HG02981 (cell line): ENCODE measurements around the gene SPACA4.
"Not testable (repeated sequence)": the region's sequence is repeated elsewhere in the genome, so short reads cannot be mapped to it uniquely, and the experiment has no call there.

Experiments used
- ATAC-seq: cut with Tn5 transposase; IDR thresholded peaks from one replicate; pipeline ENCODE4 v1.9.1; 2021; ENCODE audit warnings: mild to moderate bottlenecking, moderate library complexity; ENCODE audit not compliant: unreplicated experiment

Gene SPACA4, protein sequence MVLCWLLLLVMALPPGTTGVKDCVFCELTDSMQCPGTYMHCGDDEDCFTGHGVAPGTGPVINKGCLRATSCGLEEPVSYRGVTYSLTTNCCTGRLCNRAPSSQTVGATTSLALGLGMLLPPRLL

DNA sequence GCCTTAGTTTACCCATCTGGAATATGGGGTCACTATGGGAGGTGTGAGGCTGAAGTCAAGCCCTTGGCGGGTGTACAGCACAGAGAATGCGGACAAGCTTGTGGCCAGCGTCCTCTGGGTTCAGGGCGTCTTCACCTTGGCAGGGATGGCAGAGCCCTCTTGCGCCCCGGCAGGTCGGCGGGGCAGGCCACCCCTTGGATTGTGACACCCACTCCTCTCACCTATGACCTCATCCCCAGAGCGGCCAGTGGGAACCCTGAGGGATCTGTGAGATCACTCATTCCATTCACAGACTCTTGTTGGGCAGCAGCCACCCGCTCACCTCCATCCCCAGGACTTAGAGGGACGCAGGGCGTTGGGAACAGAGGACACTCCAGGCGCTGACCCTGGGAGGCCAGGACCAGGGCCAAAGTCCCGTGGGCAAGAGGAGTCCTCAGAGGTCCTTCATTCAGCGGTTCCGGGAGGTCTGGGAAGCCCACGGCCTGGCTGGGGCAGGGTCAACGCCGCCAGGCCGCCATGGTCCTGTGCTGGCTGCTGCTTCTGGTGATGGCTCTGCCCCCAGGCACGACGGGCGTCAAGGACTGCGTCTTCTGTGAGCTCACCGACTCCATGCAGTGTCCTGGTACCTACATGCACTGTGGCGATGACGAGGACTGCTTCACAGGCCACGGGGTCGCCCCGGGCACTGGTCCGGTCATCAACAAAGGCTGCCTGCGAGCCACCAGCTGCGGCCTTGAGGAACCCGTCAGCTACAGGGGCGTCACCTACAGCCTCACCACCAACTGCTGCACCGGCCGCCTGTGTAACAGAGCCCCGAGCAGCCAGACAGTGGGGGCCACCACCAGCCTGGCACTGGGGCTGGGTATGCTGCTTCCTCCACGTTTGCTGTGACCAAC lies at the start of gene SPACA4:
Gene SPACA4 (plus strand): TSS at position 280 of the 896 bp plus-strand sequence. CDS start 237 bp downstream, at position 517.
- ATAC-seq, result no peak

DNA sequence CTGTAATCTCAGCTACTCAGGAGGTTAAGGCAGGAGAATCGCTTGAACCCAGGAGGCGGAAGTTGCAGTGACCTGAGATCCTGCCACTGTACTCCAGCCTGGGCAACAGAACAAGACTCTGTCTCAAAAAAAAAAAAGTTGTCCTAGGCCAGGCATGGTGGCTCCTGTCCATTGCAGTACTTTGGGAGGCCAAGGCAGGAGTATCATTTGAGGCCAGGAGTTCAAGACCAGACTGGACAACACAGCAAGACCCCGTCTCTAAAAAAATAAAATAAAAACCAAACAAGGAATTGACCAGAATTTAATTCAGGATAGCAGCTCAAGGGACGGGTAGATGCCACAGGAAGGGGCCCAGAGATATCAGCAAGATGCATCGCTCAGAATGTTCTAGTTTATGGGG lies 49.7 kb upstream of the SPACA4 start:
- ATAC-seq, result no peak

DNA sequence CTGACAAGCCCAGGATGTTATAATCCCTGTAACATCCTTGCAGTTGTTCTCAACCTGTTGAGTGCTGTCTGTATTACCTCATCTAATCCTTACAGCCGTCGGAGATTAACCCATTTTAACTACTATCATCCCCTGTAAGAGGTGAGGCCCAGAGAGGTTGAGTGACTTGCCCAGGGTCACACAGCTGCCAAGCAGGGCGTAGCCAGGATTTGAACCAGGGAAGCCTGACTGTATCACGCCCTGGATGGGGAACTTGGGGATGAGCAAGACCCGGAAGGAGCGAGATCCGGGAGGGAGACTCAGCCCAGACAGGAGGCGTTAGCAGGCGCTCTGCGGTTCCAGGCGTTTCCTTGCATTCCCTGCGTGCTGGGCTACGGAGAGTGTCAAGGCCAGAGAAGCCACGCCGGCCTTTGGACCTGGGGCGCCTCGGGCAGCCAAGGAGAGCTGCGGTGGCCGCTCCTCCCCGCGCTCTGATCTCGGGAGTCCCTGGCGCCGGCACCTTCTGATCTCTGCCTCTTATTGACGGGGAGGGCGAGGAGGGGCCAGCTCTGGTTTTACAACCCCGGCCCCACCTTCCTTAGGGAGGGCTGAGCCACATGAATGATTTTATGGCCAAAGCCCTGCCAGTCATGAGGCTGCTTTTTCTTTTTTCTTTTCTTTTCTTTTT lies 48.4 kb upstream of the SPACA4 start:
- no peak for ATAC-seq

DNA sequence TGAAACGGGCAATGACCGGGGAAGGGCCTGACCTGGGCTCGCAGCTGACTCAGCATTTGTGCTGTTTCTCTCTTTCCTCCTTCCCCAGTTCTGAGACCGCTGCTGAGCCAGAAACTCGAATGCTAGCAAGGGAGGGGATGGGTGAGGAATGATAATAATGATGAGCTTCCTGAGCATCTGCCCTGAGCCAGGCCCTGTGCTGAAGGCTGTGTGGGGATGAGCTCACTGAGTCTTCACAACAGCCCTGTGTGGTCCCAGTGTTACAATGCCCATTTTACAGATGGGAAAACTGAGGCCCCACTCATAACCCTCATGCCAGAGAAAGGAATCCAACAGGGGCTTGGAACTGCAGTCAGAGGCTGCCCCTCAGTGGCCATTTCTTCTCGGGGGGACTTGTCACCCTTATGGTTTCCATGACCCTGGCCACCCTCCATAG lies 46.4 kb upstream of the SPACA4 start:
- ATAC-seq, result no peak

DNA sequence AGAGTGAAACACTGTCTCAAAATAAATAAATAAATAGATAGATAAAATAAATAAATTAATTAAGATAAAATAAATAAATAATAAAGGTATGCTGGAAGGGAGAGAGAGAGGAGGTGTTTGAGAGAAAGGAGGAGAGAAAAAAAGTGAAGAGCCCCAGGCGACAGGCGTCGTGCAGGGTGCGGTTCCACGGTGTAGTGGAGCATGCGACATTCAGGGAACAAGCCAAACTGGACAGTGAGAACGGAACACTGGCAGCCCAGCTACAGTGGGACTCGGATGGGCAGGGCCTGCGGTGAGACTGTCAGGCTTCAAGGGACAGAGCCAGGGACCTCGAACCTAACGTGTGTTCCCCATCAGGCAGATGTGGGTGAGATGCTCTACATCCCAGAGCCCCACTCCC lies 45.1 kb upstream of the SPACA4 start:
- no peak for ATAC-seq

DNA sequence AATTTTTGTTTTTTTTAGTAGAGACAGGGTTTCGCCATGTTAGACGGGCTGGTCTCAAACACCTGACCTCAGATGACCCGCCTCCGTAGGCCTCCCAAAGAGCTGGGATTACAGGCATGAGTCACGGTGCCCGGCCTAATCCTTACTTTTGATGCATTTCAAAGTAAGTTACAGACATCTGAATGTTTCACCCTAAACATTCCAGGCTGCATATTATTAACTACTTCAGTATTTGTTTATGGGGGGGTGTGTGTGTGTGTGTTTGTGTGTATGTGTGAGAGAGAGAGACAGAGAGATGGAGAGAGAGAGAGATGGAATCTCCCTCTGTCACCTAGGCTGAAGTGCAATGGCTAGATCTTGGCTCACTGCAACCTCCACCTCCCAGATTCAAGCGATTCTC lies 41.5 kb upstream of the SPACA4 start:
- no peak for ATAC-seq

DNA sequence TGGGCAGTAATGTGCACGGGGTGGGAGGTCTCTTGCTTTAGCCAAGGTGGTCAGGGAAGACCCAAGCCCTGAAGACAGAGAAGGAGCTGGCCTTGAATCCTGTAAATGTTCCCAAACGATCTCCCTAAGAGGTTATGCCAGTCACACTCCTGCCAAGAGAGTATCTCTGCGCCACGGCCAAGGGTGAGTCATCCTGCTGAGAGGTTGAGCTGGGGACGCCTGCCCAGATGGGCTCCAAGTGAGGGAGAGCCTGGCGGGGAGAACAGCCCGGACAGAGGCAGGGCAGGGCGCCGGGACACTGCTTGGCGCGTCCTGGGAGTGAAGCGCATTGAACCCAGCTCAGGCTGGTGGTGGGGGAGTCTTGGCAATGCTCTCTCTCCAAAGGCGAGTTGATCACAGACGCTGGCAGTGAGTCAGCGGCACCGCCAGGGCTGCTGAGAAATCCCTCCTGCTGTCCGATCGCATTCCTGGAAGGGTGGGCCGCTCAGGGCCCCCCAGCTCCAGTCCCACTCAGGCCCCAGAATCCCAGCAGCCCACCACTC lies 38.1 kb upstream of the SPACA4 start:
- no peak for ATAC-seq

DNA sequence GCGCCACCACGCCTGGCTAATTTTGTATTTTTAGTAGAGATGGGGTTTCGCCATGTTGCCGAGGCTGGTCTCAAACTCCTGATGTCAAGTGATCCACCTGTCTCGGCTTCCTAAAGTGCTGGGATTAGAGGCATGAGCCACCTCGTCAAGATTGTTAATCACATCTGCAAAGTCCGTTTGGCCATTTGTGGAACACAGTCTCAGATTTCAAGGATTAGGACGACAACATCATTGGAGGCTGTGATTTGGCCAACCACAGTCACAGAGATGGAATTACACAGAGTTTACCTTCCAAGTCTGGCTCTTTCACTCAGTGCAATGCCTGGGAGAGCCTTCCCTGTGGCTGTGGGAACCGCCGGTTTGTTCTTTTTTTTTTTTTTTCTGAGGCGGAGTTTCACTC lies 36.7 kb upstream of the SPACA4 start:
- no peak for ATAC-seq

DNA sequence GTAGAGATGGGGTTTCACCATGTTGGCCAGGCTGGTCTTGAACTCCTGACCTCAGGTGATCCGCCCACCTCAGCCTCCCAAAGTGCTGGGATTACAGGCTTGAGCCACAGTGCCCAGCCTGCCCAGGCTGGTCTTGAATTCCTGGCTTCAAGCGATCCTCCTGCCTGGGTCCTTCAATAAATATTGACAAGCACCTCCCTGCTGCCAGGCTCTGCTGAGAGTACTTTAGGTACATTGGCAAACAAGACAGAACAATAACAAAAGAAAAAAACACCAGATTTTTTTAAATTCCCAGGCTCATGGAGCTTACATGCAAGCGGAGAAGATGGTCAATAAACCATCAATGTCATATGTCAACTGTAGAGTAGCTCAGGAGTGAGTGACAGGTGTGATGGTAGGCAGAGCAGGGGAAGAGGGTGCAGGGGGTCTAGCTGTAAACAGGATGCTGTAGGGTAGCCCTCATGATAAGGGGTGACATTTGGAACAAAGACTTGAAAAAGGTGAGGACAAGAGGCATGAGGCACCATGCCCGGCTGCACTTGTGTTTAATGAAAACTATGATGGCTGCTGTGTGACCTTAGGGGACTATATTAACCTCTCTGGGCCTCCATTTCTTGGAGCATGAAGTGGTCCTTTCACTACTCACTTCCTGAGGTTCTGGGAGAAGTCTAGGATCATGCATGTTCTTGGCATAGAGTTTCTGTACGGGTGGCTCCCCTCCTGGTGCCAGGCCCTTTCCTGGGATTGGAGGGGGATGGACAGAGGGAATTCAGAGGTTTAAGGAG lies 35.0 kb upstream of the SPACA4 start:
- ATAC-seq, result no peak

DNA sequence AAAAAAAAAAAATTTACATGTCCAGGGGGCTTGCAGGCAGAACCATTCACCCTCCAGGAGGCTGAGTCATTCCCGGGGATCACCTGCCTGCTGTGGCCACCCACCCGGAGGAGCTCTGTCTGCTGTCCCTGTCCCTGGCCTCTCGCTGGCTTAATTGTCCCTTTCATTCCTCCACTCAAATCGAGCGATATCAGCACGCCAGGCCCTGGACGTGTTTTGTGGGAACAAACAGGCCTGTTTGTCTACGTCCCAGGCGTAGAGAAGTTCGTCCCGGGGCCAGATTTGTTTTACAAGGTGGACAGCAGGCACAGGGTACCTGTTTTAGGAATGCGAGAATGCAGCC lies 33.4 kb upstream of the SPACA4 start:
- no peak for ATAC-seq

DNA sequence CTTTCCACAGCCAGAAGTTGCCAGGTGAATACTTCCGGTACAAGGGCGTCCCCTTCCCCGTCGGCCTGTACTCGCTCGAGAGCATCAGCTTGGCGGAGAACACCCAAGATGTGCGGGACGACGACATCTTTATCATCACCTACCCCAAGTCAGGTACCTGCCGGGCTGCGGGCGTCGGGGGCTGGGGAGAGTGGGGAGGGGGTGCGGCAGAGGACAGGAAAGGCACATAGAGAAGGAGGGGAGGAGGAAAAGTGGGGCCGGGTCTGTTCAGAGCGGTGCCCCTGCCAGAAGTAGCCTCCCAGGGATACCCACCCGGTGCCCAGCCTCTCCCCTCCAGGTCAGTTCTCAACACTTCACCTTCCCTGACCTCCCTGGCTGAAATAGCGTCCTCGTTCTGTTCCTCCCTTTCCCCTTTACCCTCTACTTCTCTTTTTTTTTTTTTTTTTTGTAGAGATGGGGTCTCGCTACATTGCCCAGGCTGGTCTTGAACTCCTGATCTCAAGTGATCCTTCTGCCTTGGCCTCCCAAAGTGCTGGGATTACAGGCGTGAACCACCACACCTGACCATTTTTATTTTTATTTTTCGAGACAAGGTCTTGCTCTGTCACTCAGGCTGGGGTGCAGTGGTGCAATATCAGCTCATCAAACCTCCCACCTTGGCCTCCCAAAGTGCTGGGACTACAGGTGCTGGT lies 30.5 kb upstream of the SPACA4 start:
- no peak for ATAC-seq

DNA sequence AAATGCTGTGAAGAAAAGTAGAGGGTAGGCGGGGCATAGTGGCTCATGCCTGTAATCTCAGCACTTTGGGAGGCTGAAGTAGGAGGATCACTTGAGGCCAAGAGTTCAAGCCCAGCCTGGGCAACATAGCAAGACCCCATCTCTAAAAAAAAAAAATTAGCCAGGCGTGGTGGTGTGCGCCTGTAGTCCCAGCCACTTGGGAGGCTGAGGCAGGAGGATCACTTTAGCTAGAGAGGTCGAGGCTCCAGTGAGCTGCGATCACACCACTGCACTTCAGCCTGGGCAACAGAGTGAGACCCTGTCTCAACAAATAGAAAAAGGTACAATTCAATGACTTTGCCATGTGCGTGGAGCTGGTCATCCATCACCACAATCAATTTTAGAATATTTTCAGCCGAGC lies 28.6 kb upstream of the SPACA4 start:
- not testable (repeated sequence) for ATAC-seq

DNA sequence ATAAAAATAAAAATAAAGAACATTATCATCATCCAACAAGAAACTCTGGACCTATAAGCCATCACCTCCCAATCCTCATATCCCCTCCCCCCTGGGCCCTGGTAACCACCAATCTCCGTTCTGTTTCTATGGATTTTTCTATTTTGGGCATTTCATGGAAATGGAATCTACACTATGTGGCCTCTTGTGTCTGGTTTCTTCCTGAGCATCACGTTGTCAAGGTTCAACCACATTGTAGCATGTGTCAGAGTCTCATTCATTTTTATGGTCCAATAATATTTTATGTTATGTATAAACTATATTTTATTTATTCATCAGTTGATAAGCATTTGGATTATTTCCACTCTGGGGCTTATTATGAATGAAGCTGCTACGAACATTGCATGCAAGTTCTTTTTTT lies 27.7 kb upstream of the SPACA4 start:
- ATAC-seq, result no peak

DNA sequence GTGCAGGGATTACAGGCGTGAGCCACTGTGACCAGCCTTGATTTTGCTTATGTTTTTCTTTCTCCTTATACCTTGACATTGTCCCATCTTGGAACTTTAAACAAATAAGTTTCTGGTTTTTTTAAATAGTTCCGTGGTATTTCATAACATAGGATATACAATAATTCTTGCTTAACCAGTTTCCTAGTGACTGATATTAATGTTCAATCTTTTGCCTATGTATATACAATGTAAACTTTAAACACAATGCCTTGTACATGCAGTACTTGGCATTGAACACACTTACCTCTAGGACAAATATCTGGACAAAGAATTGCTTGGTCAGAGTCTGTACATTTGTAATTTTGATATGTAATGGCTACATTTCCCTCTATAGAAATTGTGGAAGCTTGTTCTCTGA lies 24.4 kb upstream of the SPACA4 start:
- no peak for ATAC-seq

DNA sequence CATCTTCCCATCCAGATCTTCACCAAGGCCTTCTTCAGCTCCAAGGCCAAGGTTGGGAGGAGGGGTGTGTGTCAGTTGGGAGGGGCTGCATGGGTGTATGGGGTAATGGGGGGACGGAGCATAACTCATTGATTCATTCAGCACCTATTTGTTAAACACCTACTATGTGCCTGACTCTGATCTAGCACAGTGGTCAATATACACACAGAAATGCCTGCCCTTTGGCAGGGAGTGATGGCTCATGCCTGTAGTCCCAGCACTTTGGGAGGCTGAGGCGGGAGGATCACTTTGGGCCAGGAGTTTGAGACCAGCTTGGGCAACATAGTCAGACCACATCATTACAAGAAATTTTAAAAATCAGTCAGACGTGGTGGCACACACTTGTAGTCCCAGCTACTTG lies 19.2 kb upstream of the SPACA4 start:
- ATAC-seq, result no peak

DNA sequence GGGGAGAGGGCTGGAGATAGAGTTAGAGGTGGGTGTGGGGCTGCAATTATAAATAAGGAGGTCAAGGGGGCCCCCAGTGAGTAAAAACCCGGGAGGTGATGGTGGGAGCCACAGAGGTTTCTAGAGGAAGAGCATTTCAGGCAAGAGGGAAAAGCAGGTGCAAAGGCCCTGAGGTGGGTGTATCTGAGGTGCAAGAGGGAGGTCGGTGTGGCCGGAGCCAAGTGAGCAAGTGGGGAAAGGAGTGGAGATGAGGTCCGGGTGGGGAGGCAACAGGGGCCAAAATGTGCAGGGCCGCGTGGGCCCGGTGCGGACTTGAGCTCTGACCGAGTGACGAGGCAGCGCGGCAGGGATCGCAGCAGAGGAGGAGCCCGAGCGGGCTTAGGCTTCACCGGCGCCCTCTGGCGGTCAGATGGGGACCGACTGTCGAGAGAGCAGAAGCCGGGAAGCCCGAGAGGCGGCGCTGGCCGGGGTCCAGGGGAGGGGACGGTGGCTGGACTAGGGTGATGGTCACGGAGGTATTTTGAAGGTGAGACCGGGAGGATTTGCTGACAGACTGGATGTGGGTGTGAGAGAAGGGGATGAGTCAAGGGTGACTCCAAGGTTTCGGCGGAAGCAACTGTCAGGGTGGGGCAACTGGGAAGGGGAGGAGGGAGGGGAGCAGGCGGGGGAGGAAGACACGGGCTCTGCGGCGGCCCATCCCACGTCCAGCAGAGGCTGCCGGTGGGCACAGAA lies 17.7 kb upstream of the SPACA4 start:
- ATAC-seq, result no peak

DNA sequence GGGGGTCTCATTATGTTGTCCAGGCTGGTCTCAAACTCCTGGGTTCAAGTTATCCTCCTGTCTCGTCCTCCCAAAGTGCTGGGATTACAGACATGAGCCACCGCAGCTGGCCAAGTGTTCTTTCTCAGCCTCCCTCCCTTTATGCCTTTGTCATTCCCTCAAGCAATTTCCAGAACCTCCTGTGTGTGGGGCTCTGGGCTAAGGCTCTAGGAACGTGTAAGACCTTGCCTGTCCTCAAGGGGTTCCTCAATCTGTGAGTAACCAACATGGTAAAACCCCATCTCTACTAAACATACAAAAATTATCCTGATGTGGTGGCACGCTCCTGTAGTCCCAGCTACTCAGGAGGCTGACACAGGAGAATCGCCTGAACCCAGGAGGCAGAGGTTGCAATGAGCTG lies 15.5 kb upstream of the SPACA4 start:
- ATAC-seq, result no peak

DNA sequence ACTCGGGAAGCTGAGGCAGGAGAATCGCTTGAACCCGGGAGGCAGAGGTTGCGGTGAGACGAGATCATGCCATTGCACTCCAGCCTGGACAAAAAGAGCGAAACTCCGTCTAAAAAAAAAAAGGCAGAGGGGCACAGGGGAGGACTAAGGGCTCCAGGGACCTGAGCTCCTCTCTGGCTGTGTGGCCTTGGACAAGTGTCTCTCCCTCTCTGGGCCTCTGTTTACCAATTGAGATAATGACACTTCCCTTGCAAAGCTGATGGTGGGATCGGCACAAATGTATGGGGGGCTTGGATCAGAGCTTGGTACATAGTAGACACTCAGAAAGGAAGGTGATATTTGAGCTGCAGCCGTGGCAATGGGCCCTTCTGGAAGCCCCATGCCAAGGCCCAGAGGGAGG lies 11.4 kb upstream of the SPACA4 start:
- no peak for ATAC-seq

DNA sequence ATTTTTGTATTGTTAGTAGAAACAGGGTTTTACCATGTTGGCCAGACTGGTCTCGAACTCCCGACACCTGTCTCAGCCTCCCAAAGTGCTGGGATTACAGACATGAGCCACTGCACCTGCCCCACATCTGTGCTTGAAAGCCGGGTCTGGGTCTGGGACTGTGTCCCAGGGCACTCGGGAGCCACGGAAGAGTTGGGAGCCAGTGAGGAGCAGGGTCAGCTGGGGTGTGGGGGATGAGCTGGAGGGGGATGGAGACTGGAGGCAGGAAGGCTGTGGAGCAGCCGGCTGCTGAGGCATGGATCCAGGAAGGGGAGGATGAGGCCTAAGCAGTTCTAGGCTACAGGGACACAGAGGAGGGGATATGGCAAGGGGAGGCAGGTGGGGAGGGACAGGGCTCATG lies 10.7 kb upstream of the SPACA4 start:
- no peak for ATAC-seq

DNA sequence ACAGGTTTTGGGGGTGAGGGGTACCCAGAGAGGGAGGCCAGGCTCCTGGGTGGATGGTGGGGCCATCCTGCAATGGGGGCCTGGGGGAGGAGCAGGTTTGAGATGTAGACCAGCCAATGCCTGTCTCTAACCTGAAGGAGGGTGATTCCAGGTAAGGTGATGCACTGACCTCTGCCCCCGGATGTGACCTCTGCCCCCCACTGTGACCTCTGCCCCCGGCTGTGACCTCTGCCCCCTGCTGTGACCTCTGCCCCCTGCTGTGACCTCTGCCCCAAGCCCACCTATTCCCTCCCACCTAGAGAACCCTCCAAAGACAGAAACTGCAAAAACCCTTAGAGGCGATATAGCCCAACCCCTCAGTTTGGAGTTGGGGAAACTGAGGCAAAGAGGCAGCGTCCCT lies 10.3 kb upstream of the SPACA4 start:
- no peak for ATAC-seq
